Stimulated activated CD8-positive, alpha-beta memory T cell treated with anti-CD3 and anti-CD28 coated beads, Interleukin-2, amount 100 ng/mL, for 48 hours (primary cell): ENCODE data around the gene KRTAP9-8.
"Not testable (repeated sequence)": the region's sequence is repeated elsewhere in the genome, so short reads cannot be mapped to it uniquely, and the experiment has no call there.

Experiments used
- DNase-seq, 2 donors: peaks; one replicate each; pipeline ENCODE4 v3.0.0-alpha.2; 2020; ENCODE audit warnings: low read depth in 2 of 2

The KRTAP9-8 gene

GRCh38 chr17:41237949-41238437 is at the start of gene KRTAP9-8:
KRTAP9-8 (plus strand) TSS chr17:41237999; CDS start chr17:41238052, 53 bp downstream.
- not testable (repeated sequence) for DNase-seq

- DNase-seq, result not testable (repeated sequence)
Observed at GRCh38 chr17:41189837-41190318, 47.9 kb upstream of the KRTAP9-8 start, which contains the start of gene KRTAP9-1. KRTAP9-1 (plus strand) TSS chr17:41189887; CDS start chr17:41189887, 0 bp downstream.

GRCh38 chr17:41190328-41190727 is 47.5 kb upstream of the KRTAP9-8 start:
- no peak for DNase-seq

- no peak for DNase-seq
Observed at GRCh38 chr17:41196068-41196467, 41.7 kb upstream of the KRTAP9-8 start.

GRCh38 chr17:41199421-41200078 is 38.2 kb upstream of the KRTAP9-8 start:
- DNase-seq, result no peak

- no peak for DNase-seq
Observed at GRCh38 chr17:41211845-41212466, 25.8 kb upstream of the KRTAP9-8 start.

- no peak for DNase-seq
Observed at GRCh38 chr17:41212524-41213169, 25.2 kb upstream of the KRTAP9-8 start.

GRCh38 chr17:41215681-41216080 is 22.1 kb upstream of the KRTAP9-8 start:
- DNase-seq, result no peak

- no peak for DNase-seq
Observed at GRCh38 chr17:41223821-41224220, 14.0 kb upstream of the KRTAP9-8 start.

GRCh38 chr17:41226051-41226450 is 11.7 kb upstream of the KRTAP9-8 start:
- DNase-seq, result no peak

GRCh38 chr17:41226598-41227095 is 11.2 kb upstream of the KRTAP9-8 start, which contains the start of gene KRTAP9-2:
KRTAP9-2 (plus strand) TSS chr17:41226648; CDS start chr17:41226655, 7 bp downstream.
- not testable (repeated sequence) for DNase-seq

GRCh38 chr17:41230094-41230493 is 7.7 kb upstream of the KRTAP9-8 start:
- DNase-seq, result no peak

GRCh38 chr17:41231731-41232130 is 6.1 kb upstream of the KRTAP9-8 start:
- DNase-seq, result no peak

GRCh38 chr17:41232399-41233105 is 5.2 kb upstream of the KRTAP9-8 start, which contains the start of gene KRTAP9-3:
KRTAP9-3 (plus strand) TSS chr17:41232449; CDS start chr17:41232502, 53 bp downstream.
- not testable (repeated sequence) for DNase-seq

GRCh38 chr17:41237116-41237515 is 683 bp upstream of the KRTAP9-8 start:
- not testable (repeated sequence) for DNase-seq

GRCh38 chr17:41246995-41247787 is 9.4 kb downstream of the KRTAP9-8 start:
- DNase-seq, result not testable (repeated sequence)

- not testable (repeated sequence) for DNase-seq
Observed at GRCh38 chr17:41249637-41250240, 11.9 kb downstream of the KRTAP9-8 start, which contains the start of gene KRTAP9-4. KRTAP9-4 (plus strand) TSS chr17:41249687; CDS start chr17:41249721, 34 bp downstream.

- no peak for DNase-seq
Observed at GRCh38 chr17:41251261-41251660, 13.5 kb downstream of the KRTAP9-8 start.

GRCh38 chr17:41254861-41255260 is 17.1 kb downstream of the KRTAP9-8 start:
- DNase-seq, result no peak
